Measurements from ENCODE around the gene FKBP15.

DNA sequence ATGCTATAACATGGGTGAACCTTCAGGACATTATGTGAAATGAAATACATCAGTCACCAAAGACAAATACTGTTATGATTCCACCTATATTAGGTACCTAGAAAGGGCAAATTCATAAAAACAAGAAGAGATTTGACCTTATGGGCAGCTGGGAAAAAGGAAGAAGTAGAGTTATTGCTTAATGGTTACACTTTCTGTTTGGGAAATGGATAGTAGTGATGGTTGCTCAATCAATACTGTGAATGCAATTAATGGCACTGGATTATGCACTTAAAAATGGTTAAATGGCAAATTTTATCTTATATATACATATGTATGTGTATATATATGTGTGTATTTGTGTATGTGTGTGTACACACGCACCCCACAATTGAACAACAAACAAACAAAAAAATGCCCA, 15.2 kb downstream of the FKBP15 start:
- no peak for TF ChIP-seq POLR2A (IDR thresholded peaks at IDR 0.05)
- TF ChIP-seq, protein P1, sequence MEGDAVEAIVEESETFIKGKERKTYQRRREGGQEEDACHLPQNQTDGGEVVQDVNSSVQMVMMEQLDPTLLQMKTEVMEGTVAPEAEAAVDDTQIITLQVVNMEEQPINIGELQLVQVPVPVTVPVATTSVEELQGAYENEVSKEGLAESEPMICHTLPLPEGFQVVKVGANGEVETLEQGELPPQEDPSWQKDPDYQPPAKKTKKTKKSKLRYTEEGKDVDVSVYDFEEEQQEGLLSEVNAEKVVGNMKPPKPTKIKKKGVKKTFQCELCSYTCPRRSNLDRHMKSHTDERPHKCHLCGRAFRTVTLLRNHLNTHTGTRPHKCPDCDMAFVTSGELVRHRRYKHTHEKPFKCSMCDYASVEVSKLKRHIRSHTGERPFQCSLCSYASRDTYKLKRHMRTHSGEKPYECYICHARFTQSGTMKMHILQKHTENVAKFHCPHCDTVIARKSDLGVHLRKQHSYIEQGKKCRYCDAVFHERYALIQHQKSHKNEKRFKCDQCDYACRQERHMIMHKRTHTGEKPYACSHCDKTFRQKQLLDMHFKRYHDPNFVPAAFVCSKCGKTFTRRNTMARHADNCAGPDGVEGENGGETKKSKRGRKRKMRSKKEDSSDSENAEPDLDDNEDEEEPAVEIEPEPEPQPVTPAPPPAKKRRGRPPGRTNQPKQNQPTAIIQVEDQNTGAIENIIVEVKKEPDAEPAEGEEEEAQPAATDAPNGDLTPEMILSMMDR (IDR thresholded peaks at IDR 0.05 in 4 of 5, conservative IDR thresholded peaks at IDR 0.05 in 1 of 5), result no peak
